Activated naive CD4-positive, alpha-beta T cell treated with anti-CD3 and anti-CD28 coated beads, Interleukin-2, amount 50 U/mL, for 72 hours (primary cell): ENCODE results near the gene ACADL. TPM values are rescaled to one million over a fixed set of nuclear protein-coding genes. Genes with fewer than 3 reads are reported as not detected.

Experiments used
- ATAC-seq, 2 donors: fragments of 150-1000 bp; cut with Tn5 transposase; 2 replicates each; pipeline ENCODE4 v1.10.0; 2021; ENCODE audit warnings: mild to moderate bottlenecking in 2 of 2, moderate library complexity in 2 of 2
- DNase-seq, 2 donors: peaks; one replicate each; pipeline ENCODE4 v3.0.0; 2021 to 2022; ENCODE audit warnings: low spot score in 2 of 2
- H3K27ac Mint-ChIP-seq, 2 donors: one replicate each; pipeline ENCODE4 v1.8.0; 2022; ENCODE audit warnings: mild to moderate bottlenecking in 2 of 2, mixed read lengths in 2 of 2
- H3K36me3 Mint-ChIP-seq, 2 donors: one replicate each; pipeline ENCODE4 v1.8.0; 2022; ENCODE audit warnings: mixed read lengths in 2 of 2
- H3K9me3 Mint-ChIP-seq, 2 donors: one replicate each; pipeline ENCODE4 v1.8.0; 2022; ENCODE audit warnings: mixed read lengths in 2 of 2
- total RNA-seq, 2 donors: library from RNA; stranded (reverse); gene quantifications; one replicate each; pipeline ENCODE4 v1.2.3, GENCODE V29; 2022

Gene ACADL
- total RNA-seq, 2 donors from 2014 or later, result not detected

DNA sequence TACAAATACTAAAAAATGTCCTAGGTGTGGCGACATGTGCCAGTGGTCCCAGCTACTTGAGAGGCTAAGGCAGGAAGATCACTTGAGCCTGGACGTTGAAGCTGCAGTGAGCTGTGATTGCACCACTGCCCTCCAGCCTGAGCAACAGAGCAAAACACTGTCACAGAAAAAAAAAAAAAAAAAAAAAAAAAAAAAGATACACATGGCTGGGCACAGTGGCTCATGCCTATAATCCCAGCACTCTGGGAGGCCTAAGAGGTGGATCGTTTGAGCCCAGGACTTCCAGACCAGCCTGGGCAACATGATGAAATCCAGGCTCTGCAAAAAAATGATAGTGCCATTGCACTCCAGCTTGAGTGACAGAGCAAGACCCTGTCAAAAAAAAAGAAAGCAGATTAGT lies 67.7 kb downstream of the ACADL start:
- no peak for DNase-seq
- Mint-ChIP-seq H3K36me3 (peaks cover 11 to 26% of the 10 kb centered on the region in 2 donors), H3K9me3 (peaks cover 0 to 3% of the 10 kb centered on the region in 2 donors), H3K27ac (no peak overlapping the region)
- ATAC-seq, result no peak

DNA sequence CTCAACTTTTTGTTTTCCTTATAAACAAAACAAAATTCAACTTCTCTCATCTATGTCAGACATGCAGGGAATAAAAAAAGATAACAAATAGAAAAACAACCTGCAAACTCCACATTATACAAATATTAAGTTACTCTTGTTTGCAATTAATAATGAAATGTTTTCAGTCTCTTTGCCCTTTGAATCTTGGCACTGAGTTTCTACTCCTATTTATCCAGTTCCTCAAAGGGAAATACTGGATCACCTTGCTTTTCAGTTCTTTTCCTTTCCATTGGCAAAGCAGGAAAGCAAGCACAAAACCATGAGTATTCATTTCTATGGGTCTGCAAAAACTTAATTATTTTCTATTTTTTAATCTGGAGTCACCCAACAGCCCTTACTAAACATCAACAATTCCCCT lies 77.6 kb downstream of the ACADL start:
- Mint-ChIP-seq H3K9me3 (peaks cover 23 to 29% of the 10 kb centered on the region in 2 donors), H3K27ac (no peak overlapping the region), H3K36me3 (peaks cover 32 to 48% of the 10 kb centered on the region in 2 donors)
- DNase-seq, result no peak
- ATAC-seq, result no peak

Other genes with a start within 250 kb of the ACADL start
- gene RPE, start 222.8 kb downstream of the ACADL start, total RNA-seq, result 10 to 100 TPM; 39.0 to 61.6 TPM
- 1 to 10 TPM; 8.1 to 9.6 TPM for gene KANSL1L, start 54.0 kb downstream of the ACADL start, total RNA-seq
- not detected for gene MYL1, start 89.7 kb upstream of the ACADL start, total RNA-seq